ENCODE measurements around the gene HOXC12.

Gene HOXC12

DNA sequence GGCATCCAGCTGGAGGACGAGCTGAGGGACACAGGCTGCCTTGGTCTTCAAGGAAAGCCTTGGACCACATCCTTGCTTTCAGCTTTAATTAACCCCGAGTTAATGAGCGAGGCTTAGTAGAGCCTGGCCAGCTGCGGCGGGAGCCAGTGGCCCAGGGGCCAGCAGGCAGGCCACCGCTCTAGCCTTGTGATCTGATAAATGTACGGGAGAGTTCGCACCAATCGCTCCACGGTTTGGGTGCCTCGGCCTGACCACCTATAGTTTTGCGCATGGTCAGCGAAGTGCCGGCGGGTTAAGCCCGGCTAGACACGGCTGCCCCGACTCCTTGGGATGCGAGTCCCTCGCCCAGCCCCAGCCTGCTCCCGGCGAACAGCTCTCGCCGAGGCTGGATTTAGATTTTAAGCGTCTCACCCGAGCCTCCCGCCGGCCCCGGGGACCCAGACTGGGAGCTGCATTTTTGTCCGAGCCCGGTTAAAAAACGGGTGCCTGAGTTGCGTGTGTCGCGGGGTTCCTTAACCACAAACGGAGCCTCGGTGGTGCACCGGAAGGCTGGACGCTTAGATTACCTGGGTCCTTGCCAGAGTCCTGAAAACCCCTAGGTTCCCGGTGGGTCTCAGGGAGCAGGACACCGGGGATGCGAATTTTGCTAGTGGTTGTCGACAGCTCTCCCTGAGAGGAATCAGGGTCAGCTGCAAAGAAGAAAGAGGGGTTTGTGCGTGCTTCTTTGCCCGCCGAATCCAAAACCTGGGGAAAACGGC, 2.9 kb upstream of the HOXC12 start:
- in situ Hi-C loops (cut with MboI; ENCODE audit: low sequenced_read_pairs, unreplicated experiment) = no loop called here
- TF ChIP-seq, protein P1, sequence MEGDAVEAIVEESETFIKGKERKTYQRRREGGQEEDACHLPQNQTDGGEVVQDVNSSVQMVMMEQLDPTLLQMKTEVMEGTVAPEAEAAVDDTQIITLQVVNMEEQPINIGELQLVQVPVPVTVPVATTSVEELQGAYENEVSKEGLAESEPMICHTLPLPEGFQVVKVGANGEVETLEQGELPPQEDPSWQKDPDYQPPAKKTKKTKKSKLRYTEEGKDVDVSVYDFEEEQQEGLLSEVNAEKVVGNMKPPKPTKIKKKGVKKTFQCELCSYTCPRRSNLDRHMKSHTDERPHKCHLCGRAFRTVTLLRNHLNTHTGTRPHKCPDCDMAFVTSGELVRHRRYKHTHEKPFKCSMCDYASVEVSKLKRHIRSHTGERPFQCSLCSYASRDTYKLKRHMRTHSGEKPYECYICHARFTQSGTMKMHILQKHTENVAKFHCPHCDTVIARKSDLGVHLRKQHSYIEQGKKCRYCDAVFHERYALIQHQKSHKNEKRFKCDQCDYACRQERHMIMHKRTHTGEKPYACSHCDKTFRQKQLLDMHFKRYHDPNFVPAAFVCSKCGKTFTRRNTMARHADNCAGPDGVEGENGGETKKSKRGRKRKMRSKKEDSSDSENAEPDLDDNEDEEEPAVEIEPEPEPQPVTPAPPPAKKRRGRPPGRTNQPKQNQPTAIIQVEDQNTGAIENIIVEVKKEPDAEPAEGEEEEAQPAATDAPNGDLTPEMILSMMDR (IDR thresholded peaks at IDR 0.05; ENCODE audit: borderline replicate concordance, control extremely low read depth, extremely low read depth, insufficient read depth, missing control alignments) = no peak
- no peak for DNase-seq (ENCODE audit: low spot score)

DNA sequence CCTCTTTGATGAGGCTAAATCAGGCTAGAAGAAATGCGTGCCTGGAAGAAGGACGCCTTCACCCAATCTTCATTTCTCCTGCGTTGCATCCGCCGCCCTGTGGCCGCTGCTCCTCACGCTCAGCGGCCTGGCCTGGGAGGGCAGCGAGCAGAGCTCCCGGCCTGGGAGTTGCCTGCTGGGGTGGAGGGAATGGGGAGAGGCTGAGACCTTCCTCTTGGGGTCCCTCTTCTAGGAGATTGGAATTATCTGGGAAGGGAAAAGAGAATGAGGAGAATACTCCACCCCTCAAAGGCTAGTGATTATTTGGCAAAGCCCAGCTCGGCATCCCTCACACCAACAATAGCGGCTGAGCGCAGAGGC, 2.4 kb upstream of the HOXC12 start:
- TF ChIP-seq, protein P1 (IDR thresholded peaks at IDR 0.05; ENCODE audit: borderline replicate concordance, control extremely low read depth, extremely low read depth, insufficient read depth, missing control alignments) = no peak
- in situ Hi-C loops (cut with MboI; ENCODE audit: low sequenced_read_pairs, unreplicated experiment) = no loop called here
- DNase-seq (ENCODE audit: low spot score) = no peak

DNA sequence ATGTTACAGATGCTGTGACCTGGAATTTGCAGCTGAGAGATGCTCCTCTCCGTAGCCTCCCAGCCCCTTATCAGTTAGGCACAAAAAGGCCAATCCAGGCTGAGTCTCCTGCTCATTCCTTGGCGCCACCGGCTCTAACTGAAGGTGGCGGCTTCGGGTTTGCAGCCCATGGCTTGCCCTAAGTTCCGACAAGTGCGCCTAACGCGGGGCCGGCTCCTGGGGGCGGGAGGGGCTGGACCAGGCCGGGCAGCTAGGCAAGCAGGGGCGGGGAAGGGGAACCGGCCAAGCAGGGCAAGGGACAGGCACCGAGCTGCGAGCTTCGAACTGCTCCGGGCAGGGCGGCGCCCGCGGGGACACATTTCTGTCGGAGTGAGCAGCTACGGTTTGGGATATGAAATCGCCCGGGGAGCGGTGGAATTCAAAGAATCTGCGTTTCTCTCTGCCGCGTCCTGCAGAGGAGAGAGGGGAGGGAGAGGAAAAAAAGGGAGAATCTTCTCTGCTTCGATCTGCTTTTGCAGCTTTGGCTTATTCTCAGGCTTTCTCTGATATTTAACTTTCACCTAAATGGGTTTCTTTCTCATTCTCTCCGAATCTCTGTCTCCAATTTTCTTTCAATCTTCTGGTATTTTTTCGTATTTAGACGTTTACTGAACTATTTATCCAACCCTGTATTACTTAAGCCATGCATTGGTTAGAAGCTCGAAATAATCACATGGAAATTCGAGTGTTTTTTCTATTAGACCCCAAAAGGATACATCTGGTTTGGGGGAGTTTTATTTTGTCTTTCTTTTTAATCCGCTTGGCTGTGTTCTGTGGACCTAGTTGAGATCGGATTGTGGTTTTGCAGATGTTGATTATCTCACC, 1.6 kb upstream of the HOXC12 start:
- TF ChIP-seq, protein P1 (IDR thresholded peaks at IDR 0.05; ENCODE audit: borderline replicate concordance, control extremely low read depth, extremely low read depth, insufficient read depth, missing control alignments) = no peak
- in situ Hi-C loops (cut with MboI; ENCODE audit: low sequenced_read_pairs, unreplicated experiment) = no loop called here
- no peak for DNase-seq (ENCODE audit: low spot score)

DNA sequence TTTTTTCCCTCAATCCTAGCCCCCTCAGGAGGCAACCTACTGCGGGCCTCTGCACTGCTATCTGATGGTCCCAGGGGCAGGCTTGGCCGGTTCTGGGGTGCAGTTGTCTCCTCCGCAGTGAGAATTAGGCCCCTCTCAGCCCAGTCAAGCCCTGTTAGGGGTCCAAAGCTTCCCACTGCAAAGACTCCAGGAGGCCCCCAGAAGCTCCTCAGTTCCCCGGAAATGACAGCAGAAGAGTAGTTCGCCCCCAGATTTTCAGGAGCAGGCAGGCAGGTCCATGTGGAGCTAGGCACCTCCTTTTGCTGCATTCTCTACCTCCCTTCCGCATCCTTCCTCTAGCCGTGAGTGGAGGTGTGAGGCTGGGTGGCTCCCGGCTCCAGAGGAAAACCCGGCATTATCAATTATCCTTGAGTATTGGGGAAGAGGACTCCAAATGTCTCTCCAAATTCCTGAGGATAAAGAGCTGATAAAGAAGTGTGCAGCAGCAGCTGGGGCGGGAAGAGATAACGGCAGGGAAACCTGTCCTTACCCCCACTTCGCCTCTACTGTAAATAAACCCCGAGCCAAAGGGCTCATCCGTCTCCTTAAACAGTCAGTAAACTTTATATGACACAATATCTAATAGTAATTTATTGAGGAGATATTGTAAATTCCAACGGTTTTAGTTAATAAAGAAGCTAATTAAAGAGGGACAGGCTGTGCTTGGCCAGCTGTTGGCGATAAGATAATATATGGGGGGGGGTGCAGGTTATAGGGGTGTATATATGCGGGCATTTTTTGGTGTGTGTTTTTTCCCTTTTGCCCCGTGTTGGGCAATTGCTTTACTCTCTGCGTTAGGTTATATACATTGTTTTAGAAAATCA, 641 bp upstream of the HOXC12 start:
- in situ Hi-C loops (cut with MboI; ENCODE audit: low sequenced_read_pairs, unreplicated experiment) = no loop called here
- no peak for DNase-seq (ENCODE audit: low spot score)
- TF ChIP-seq, protein P1 (IDR thresholded peaks at IDR 0.05; ENCODE audit: borderline replicate concordance, control extremely low read depth, extremely low read depth, insufficient read depth, missing control alignments) = no peak

DNA sequence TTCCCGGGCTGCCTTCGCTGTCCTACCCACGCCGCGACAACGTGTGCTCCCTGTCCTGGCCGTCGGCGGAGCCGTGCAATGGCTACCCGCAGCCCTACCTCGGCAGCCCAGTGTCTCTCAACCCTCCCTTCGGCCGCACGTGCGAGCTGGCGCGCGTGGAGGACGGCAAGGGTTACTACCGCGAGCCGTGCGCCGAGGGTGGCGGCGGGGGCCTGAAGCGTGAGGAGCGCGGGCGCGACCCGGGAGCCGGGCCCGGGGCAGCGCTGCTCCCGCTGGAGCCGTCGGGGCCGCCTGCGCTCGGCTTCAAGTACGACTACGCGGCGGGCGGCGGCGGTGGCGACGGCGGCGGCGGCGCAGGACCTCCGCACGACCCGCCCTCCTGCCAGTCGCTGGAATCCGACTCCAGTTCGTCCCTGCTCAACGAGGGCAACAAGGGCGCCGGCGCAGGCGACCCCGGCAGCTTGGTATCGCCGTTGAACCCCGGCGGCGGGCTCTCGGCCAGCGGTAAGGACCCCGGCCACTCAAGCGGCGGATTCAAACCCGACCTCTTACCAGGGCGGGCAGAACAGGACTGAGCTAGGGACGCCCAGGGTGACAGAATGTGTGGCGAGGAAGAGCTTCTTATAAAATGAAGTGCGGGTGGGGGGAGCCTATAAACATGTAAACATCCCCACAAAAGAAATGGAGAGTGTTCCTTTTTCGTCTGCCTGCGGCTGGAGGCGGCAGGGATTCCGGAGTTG, 503 bp downstream of the HOXC12 start:
- in situ Hi-C loops (cut with MboI; ENCODE audit: low sequenced_read_pairs, unreplicated experiment) = no loop called here
- TF ChIP-seq, protein P1 (IDR thresholded peaks at IDR 0.05; ENCODE audit: borderline replicate concordance, control extremely low read depth, extremely low read depth, insufficient read depth, missing control alignments) = no peak
- DNase-seq (ENCODE audit: low spot score) = no peak
